ENCODE data around the gene AOAH.
"Not testable (repeated sequence)": the region's sequence is repeated elsewhere in the genome, so short reads cannot be mapped to it uniquely, and the experiment has no call there.

Gene AOAH

DNA sequence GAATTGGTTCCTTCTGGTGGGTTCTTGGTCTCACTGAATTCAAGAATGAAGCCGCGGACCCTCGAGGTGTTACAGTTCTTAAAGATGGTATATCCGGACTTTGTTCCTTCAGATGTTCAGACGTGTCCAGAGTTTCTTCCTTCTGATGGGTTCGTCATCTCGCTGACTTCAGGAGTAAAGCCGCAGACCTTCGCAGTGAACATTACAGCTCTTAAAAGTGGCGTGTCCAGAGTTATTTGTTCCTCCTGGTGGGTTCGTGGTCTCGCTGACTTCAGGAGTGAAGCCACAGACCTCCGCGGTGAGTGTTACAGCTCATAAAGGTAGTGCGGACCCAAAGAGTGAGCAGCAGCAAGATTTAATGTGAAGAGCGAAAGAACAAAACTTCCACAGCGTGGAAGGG is 220.1 kb downstream of the AOAH start:
- DNase-seq: not testable (repeated sequence)

DNA sequence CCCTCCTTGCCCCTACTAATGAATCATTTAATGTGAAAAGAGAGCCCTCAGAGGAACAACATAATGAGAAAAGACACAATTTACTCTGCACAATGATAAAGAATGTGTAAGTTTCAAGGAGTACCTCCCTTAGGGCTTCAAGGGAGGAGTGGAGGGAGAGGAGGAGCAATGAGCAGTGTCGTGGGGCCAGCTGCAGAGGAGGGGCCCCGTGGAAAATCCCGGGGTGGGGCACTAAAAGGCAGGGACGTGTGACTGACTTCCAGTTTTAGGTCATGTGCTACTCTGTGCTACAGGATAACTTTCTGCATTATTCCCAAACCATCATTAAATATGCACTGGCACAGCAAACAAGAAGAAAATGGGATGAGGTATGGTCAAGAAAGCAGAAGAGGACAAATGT is 226.5 kb downstream of the AOAH start:
- no peak for DNase-seq

DNA sequence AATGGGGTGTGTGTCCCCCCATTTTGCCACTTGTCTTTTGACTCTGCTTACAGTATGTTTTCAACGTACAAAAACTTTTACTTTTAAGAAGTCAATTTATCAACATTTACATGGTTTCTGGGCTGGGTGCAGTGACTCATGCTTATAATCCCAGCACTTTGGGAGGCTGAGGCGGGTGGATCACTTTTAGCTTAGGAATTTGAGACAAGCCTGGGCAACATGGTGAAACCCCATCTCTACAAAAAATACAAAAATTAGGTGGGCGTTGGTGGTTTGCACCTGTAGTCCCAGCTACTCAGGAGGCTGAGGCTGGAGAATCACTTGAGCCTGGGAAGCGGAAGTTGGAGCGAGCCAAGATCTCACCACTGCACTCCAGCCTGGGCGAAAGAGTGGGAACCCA is 227.1 kb downstream of the AOAH start:
- not testable (repeated sequence) for DNase-seq

DNA sequence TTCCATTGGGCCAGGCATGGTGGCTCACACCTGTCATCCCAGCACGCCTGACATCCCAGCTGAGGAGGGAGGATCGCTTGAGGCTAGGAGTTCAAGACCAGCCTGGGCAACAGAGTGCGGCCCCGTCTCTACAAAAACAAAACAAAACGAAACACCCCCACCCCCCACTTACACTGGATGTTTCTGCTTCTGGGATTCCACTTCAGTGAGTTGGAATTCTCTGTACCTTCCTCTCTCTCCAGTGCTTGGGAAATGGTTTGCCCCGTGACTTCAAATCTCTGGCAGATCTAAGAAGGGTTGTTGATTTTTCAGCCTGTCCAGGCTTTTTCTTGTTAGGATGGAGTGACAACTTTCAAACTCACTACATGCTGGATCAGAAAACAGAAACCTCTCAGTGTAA is 227.7 kb downstream of the AOAH start:
- no peak for DNase-seq

DNA sequence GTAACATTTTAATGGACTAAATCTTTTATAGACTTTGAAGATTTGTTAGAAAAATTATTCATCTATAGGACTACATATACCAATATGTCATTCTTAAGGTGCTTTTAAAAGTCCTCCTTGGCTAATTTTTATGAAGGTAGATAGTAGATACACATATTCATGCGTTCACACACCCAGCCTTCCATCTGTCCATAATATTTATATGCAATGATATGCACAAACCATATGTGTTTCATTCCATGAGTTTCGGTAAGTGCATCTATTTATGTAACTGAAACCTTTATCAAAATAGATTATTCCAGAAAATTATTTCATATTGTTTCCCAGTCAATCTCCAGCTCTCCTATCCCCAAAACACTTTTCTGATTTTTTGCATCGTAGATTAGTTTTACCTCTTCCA is 233.0 kb downstream of the AOAH start:
- DNase-seq: no peak

DNA sequence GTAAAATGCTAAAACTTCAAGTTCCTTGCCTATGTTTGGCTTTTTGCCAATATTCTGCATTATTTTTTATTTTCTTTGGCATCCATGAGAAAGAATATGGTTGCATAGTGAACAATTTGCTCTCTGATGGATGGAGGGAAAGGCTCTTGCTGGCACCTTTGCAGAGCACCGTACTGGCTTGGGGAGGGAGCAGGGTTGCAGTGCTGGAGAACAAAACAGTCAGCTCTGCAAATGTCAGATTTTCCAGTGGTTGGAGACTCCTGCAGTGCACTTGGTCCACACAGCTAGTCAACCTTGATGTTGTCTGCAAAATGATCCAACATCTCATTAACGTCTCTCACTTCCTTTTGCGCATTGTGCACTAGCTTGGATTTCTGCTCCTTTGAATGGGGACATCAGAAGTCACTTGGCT is 233.9 kb downstream of the AOAH start:
- no peak for DNase-seq

DNA sequence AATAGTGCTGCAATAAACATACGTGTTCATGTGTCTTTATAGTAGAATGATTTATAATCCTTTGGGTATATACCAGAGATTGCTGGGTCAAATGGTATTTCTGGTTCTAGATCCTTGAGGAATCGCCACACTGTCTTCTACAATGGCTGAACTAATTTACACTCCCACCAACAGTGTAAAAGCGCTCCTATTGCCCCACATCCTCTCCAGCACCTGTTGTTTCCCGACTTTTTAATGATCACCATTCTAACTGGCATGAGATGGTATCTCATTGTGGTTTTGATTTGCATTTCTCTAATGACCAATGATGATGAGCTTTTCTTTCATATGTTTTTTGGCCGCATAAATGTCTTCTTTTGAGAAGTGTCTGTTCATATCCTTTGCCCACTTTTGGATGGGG is 235.6 kb downstream of the AOAH start:
- not testable (repeated sequence) for DNase-seq

DNA sequence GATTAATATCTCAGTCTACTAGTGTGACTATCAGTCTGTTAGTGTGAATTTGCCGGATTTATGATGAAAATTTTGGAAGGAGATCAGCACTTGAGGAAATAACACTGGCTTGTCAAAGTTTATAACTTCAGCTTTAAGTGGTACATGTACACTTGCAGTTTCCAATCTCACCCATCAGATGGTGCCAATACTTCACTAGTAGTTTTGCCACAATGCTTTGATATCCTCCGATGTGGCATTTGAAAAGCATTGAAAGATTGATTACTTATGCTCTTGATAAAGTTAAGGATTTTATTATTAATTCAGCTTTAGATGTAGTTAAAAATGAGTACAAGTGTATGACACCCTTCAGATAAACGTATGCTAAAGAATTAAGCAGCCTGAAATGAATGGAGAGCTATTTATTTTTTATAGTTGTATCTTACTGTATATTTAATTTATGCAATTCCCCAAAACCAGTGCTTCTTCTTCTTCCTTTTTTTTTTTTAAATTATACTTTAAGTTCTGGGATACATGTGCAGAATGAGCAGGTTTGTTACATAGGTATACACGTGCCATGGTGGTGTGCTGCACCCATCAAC is 236.4 kb downstream of the AOAH start:
- peak in 1 of 2 experiments; percentile 61 for DNase-seq

DNA sequence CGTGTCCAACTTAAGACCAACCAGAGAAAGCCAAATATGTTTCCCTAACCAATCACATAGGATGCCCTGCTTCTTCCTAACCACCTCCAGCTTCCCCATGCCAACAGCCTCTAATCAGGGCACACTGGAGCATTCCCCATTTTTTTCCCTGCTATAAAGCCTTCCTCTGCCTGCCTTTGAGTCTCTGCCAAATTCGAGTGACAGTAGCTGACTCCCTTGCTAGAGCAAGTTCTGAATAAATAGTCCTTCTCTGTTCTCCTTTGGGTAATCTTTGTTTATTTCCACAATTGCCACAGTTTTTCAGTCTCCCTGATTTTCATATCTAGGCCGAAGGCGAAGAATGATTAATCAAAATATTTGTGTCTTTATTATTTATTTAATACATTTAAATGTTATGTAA is 238.0 kb downstream of the AOAH start:
- DNase-seq: no peak

DNA sequence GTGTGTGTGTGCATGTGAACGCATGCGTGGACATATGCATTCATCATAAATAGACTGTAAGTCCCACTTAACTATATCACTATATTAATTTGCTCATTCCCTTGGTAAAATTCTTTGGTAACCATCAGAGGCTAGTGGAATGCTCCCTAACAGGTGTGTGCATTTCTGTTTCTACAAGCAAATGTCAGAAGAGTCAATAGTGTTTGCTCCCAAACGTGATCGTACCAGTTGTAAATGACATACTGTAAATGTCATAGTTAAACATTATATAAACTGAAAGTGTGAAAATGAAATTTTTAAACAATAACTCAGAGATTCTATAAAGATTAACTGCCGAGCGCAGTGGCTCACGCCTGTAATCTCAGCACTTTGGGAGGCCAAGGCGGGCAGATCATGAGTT is 240.0 kb downstream of the AOAH start:
- DNase-seq: no peak

DNA sequence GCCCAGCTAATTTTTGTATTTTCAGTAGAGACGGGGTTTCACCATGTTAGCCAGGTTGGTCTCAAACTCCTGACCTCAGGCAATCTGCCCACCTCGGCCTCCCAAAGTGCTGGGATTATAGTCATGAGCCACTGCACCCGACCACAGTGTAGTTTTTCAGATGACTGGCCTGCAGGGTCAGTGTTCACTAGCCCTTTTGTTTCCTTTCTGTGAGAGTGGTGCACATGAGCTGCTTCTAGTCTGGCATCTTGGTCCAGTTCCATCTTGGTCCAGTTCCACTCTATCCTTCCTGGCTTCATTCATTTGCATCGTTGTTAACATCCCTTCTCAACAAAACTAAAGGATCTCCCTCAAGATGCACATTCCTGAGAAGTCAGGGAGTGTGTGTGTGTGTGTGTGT is 240.4 kb downstream of the AOAH start:
- not testable (repeated sequence) for DNase-seq

DNA sequence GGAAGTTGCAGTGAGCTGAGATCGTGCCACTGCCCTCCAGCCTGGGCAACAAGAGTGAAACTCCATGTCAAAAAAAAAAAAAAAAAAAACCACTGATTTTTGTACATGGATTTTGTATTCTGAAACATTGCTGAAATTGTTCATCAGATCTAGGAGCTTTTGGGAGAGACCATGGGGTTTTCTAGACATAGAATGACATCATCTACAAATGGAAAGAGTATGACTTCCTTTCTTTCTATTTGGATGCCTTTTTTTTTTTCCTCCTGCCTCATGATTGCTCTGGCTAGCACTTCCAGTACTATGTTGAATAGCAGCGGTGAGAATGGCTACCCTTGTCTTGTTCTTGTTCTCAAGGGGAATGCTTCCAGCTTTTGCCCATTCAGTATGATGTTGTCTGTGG is 245.5 kb downstream of the AOAH start:
- no peak for DNase-seq

DNA sequence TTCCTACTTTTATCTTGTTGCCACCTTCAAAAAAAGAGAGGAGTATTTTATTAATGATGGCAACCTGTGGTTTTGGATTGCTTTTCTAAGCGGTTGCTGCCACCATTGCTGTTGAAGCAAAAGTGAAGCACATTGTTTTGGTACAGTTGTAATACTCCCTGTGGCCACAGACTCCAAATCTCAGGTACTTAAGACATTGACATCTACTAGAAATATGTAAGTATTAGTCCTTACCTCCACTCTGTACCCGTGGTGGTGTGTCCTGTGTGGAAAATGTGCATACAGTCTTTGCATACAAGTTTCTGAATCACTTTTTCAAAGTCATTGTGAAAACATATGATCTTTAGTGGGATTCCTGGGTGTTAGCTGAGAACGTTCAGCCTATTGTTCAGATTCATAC is 248.9 kb downstream of the AOAH start:
- DNase-seq: no peak

DNA sequence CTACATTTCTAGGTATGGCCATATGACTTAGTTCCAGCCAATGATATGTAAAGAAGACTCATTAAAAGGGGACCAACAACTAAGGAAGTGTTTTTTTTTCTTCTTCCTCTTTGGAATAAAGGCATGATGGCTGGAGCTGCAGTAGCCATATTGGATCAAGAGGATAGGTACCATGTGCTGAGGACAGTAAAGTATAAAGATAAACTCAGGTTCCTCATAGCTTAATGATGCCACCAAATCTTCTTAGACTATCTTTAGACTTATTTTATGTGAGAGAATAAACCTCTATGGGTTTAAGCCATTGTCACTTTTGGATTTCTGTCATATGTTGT is 249.3 kb downstream of the AOAH start:
- no peak for DNase-seq

DNA sequence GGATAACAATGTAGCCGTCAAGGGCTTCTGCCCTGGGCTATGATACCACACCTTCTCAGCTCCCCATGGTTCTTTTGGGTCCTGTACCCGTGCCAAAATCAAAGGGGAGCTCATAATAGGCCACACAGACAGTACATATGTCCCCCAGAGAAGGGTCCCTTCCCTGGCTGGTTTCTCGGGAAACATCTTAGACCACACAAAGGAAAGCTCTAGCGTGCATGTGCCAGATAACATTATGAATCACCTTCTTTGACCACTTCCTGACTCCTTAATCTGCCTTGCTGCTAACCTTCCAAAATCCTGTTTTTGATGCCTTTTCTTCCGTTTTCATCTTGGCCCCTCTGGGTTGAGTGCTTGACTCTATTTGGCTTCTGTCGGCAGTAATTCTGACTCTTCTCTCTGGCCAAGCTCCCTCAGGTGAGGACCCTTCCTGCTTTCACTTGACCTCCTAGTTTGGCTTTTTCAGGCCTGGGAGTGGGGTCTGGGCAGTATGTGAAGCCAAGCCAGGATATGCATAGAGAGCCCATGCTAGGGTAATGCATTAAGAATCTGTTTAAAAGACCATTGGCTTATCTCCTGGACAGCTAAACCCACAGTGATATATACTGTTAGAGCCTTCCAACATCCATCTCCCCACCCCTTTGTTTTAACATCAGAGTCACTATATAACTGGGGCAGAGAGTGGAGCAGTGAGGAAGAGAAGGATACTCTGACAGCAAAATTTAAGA is 249.8 kb downstream of the AOAH start:
- peak in 1 of 2 experiments; percentile 49 for DNase-seq

DNA sequence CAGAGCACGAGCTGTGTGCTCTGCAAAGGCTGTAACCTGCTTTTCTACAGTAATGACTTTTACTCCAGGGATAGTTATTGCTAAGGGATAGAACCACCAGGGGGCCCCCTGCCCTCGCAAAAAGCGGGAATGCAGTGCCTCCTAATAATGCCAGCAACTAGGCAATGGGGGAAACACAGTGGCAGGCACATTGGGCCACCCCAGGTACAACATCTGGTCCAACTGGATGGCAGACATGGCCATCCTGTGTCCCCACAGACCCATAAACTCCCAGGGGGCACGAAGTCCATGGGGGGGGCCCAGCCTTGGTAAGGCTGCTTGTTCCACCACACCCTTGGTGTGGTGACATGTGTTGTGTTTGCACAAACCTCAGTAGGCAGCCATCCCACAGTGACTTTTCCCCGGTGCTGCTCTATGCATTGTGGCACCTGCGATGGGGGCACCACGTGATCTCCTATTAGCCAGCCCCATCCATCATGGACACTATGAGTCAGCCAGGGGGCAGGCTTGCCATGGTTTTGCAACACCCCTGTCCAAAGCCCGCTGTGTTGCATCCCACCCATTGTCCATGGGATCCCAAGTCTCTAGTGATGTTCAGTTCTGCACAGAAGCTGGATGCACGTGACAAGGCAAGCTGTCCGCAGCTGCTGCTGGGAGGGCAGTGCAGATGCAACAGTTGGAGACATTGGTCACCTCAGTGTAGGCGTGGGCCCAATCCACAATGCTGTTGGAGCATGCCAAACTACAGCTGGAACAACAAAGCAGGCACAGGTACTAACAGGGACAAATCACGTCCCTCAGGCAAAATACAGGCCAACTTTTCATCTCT is 250.6 kb downstream of the AOAH start:
- DNase-seq: peak in 1 of 2 experiments; percentile 20

DNA sequence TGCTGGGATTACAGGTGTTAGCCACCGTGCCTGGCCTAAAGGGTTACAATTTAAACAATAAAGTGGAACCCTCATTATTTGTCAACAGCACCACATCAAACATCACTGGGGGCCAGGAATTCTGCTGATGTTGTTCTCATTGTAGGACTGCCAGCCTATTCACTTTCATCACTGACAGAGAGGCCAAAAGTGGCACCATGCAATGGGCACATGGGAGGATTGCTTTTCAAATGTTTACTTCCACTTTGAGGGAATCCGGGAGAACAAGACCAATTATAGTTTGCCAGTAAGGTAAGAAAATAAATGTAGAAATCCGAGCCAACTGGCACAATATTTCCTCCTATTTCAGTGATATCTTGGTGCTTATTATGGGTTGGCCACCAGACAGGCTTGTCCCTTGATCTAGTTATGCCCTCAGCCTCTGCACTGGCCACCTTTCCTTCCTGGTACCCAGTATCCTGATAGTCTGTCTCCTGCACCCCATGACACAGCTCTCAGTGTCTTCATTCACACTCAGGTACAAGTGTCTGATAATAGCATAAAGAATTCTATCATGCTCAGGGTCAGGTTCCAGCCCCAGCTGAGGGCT is 252.1 kb downstream of the AOAH start:
- DNase-seq: no peak

DNA sequence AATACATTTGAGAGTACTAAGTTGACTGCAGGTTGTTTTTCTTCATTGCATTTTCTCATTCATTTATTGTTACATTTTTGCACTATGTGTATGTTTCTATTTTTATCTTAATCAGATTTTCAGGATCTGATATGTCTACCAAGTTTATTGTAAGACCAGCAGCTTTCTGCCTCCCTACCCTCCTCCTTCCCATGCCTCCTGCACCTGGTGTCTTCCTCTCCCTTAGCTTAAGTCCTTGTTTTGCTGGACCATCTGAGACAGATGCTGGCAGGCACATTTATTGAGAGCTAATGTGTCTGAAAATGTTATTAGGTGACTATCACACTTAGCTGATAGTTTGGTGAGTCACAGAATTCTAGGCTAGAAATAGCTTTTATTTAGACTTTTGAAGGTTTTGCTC is 255.1 kb downstream of the AOAH start:
- DNase-seq: no peak

DNA sequence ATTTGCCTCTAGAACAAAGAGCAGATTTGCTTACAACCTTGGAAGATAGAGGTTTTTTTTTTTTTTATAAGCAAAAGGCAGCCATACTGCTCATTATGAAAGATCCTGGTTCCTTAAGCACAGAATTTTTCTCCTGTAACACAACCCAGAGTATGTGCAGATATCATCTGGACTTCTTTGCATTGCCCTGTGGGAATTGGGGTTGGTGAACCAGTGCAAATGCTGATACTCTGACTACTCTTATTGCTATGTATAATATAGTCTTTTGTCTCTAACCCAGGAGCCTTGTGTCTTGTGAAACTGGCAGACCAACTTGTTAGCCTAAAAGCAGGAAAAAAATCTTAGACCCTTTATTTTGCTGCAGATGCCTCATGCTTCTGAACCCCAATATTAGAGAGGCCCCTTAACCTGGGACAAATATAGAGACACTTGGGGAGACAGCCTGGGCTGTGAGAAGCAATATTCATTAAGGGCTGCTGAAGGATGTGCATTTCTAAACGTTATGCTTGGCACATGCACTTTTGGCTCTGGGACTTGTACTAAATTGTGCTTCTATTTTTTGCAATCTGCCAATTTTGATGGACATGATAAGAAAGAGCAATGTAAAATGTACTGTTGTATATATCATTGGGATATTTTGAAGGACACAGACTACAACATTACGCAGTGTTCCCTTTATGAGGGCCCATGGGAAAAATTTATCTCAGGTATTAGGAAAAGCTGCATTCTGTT is 255.8 kb downstream of the AOAH start:
- no peak for DNase-seq

DNA sequence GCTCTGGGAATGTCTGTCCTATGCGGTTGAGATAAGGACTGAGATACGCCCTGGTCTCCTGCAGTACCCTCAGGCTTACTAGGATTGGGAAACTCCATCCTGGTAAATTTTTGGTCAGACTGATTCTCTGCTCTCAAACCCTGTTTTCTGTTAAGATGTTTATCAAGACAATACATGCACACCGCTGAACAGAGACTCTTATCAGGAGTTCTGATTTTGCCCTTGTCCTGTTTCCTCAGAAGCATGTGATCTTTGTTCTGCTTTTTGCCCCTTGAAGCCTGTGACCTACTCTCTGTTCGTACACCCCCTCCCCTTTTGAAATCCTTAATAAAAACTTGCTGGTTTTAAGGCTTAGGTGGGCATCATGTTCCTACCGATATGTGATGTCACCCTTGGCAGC is 258.3 kb downstream of the AOAH start:
- DNase-seq: not testable (repeated sequence)

DNA sequence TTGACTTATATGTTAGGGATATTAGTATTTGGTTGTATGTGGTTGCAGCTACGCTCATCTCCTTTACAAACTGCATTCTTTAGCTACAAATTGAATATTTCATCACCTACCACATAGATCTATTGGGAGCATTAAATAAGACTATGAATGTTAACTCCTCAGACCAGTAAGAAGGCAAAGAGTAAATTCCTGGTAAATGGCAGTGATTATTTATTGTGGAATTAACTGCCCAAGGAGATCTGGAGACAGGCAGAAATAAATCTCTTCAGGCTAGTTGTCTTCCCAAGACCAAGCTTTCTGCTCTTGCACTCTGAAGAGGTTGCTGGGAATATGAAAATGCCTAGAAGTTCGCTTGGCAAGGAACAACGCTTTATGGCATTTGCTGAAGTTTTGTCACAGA is 260.0 kb downstream of the AOAH start:
- DNase-seq: no peak

Data from SW 1271 (cell line).